ENCODE data around the gene GRID2. TPM values are rescaled to one million over a fixed set of nuclear protein-coding genes. Genes with fewer than 3 reads are reported as not detected.

The GRID2 gene
- polyA plus RNA-seq, 1 of the 3 experiments (the other 2 are of a cell fraction), result not detected

GRCh38 chr4:93396272-93396671, 1092.5 kb downstream of the GRID2 start:
- Histone ChIP-seq H3K79me2 (ENCODE audit: insufficient read depth) (no peaks in the 10 kb centered on the region), H3K9ac (no peak overlapping the region), H3F3A (replicated peaks; ENCODE audit: insufficient read depth) (peaks cover 8% of the 10 kb centered on the region), H3K36me3 (replicated peaks in 1 of 2; ENCODE audit: control insufficient read depth in 1 of 2, insufficient read depth in 2 of 2, low read length in 1 of 2) (no peaks in the 10 kb centered on the region), H3K4me2 (no peak overlapping the region), H3K27ac (ENCODE audit: low read depth in 2 of 2, low read length in 1 of 2) (peak overlapping the region in 1 of 2 experiments; percentile 1; a peak in 1 of 4 replicates), H3K4me1 (ENCODE audit: control insufficient read depth in 1 of 2, insufficient read depth in 2 of 2, low read depth in 1 of 2, low read length in 1 of 2) (no peaks in the 10 kb centered on the region; a peak in 1 of 4 replicates), H3K9me3 (no peaks in the 10 kb centered on the region), H4K20me1 (ENCODE audit: insufficient read depth) (no peaks in the 10 kb centered on the region), H3K4me3 (ENCODE audit: low read depth in 2 of 2, low read length in 1 of 2) (no peak overlapping the region), H3K9me2 (no peaks in the 10 kb centered on the region), H3K27me3 (ENCODE audit: insufficient read depth) (no peaks in the 10 kb centered on the region), H2AFZ (ENCODE audit: low read depth) (0 out of 2 replicates have a peak overlapping the region, but pooled peaks have one; percentile 17)
- no peak for TF ChIP-seq ZBTB33 (IDR thresholded peaks at IDR 0.05; ENCODE audit: borderline replicate concordance, low read depth)
- no peak for TF ChIP-seq CTCF (IDR thresholded peaks at IDR 0.05)
- peak; percentile 54 for TF ChIP-seq FOSL2 (IDR thresholded peaks at IDR 0.05; ENCODE audit: borderline replicate concordance, low read depth)
- 0 out of 2 replicates have a peak, but pooled peaks have one; percentile 11 for TF ChIP-seq TCF12 (IDR thresholded peaks at IDR 0.05)
- ChIA-PET CTCF (no interaction called here), POLR2A (no interaction called here)
- WGBS (ENCODE audit: low lambda C conversion rate), result 79% methylated on average over 1 of the region's 1 CpG
- DNase-seq, result no peak

- no peaks in the 10 kb centered on the region for H4K20me1 ChIP-seq (ENCODE audit: insufficient read depth)
- no peak for TF ChIP-seq FOXM1 (IDR thresholded peaks at IDR 0.05; ENCODE audit: low read depth)
- no peak for TF ChIP-seq MEF2A (IDR thresholded peaks at IDR 0.05; ENCODE audit: borderline replicate concordance, low read depth)
- no peak for TF ChIP-seq GABPA (IDR thresholded peaks at IDR 0.05; ENCODE audit: low read depth)
- TF ChIP-seq ZBTB33 (IDR thresholded peaks at IDR 0.05; ENCODE audit: borderline replicate concordance, low read depth), result no peak
- no peak for TF ChIP-seq ELF1 (IDR thresholded peaks at IDR 0.05)
- no peak for TF ChIP-seq GATA2 (CRISPR knock-in tag; IDR thresholded peaks at IDR 0.05)
- TF ChIP-seq NFIC (IDR thresholded peaks at IDR 0.05; ENCODE audit: borderline replicate concordance), result no peak
- TF ChIP-seq SIN3A (IDR thresholded peaks at IDR 0.05; ENCODE audit: borderline replicate concordance, low read depth, low read length), result no peak
- no peak for TF ChIP-seq EP300 (IDR thresholded peaks at IDR 0.05; ENCODE audit: borderline replicate concordance in 1 of 2, low read depth in 1 of 2, low read length in 1 of 2)
- no peak for TF ChIP-seq MAX (IDR thresholded peaks at IDR 0.05; ENCODE audit: low read depth)
- TF ChIP-seq TCF12 (IDR thresholded peaks at IDR 0.05), result no peak
- no peak for TF ChIP-seq USF2 (IDR thresholded peaks at IDR 0.05; ENCODE audit: borderline replicate concordance, low read depth, low read length)
- no peak for TF ChIP-seq PBX3 (IDR thresholded peaks at IDR 0.05)
- no peak for TF ChIP-seq SMC3 (IDR thresholded peaks at IDR 0.05; ENCODE audit: low read depth, low read length)
- no peak for TF ChIP-seq JUND (IDR thresholded peaks at IDR 0.05)
- no peaks in the 10 kb centered on the region for H3K27me3 ChIP-seq (ENCODE audit: insufficient read depth)
- no peaks in the 10 kb centered on the region for H3K4me1 ChIP-seq (ENCODE audit: control insufficient read depth in 1 of 2, insufficient read depth in 2 of 2, low read depth in 1 of 2, low read length in 1 of 2)
- no peak for DNase-seq
- no peak overlapping the region for H2AFZ ChIP-seq (ENCODE audit: low read depth)
- no peaks in the 10 kb centered on the region for H3K9me3 ChIP-seq
- ChIA-PET POLR2A (no interaction called here), CTCF (no interaction called here)
- no peak overlapping the region for H3K27ac ChIP-seq (ENCODE audit: low read depth in 2 of 2, low read length in 1 of 2)
- H3K9me2 ChIP-seq, result no peaks in the 10 kb centered on the region
- H3K9ac ChIP-seq, result no peak overlapping the region
- H3F3A ChIP-seq (replicated peaks; ENCODE audit: insufficient read depth), result no peaks in the 10 kb centered on the region
- WGBS (ENCODE audit: low lambda C conversion rate), result 46% methylated on average over 1 of the region's 1 CpG
- no peaks in the 10 kb centered on the region for H3K36me3 ChIP-seq (replicated peaks in 1 of 2; ENCODE audit: control insufficient read depth in 1 of 2, insufficient read depth in 2 of 2, low read length in 1 of 2)
- no peak overlapping the region for H3K4me3 ChIP-seq (ENCODE audit: low read depth in 2 of 2, low read length in 1 of 2)
- H3K79me2 ChIP-seq (ENCODE audit: insufficient read depth), result no peaks in the 10 kb centered on the region
- no peak overlapping the region for H3K4me2 ChIP-seq
These were observed 1099.8 kb downstream of the GRID2 start for GRCh38 chr4:93403571-93403970.

Data from SK-N-SH (cell line).